DND-41 (cell line): ENCODE measurements around the gene DNAH7.

Experiments
- EZH2 ChIP-seq: IDR thresholded peaks from 3 replicates; pipeline ENCODE4 v1.6.1; 2012; ENCODE audit warnings: borderline replicate concordance, low read depth, mild to moderate bottlenecking, moderate library complexity, low read length, inconsistent platforms; ENCODE audit not compliant: severe bottlenecking
- TF ChIP-seq, protein P1 (sequence below): IDR thresholded peaks from 2 replicates; pipeline ENCODE4 v1.5.1; 2012; ENCODE audit warnings: borderline replicate concordance, low read length, moderate library complexity, mild to moderate bottlenecking; ENCODE audit not compliant: poor library complexity, severe bottlenecking; ENCODE audit errors: extremely low read depth

DNA sequence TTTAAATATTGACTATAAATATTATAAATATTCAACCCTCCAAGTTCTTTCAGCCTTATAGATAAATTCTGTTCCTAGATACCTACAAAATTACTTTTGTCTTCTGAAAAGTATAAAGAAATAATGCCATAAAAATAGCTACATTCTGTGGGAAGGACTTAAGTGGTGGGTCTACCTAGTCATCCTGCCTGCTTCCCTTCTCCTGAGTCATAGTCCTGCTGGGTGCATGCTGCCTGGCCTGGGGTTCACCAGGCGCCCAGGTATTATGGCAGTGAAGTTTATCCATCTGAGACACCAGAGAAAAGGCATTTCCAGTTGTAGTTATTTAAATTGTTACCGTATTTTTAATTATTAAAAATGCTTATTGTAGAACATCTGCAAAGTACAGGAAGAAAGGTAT, 244.2 kb downstream of the DNAH7 start:
- TF ChIP-seq EZH2, result no peak
- TF ChIP-seq, protein P1, sequence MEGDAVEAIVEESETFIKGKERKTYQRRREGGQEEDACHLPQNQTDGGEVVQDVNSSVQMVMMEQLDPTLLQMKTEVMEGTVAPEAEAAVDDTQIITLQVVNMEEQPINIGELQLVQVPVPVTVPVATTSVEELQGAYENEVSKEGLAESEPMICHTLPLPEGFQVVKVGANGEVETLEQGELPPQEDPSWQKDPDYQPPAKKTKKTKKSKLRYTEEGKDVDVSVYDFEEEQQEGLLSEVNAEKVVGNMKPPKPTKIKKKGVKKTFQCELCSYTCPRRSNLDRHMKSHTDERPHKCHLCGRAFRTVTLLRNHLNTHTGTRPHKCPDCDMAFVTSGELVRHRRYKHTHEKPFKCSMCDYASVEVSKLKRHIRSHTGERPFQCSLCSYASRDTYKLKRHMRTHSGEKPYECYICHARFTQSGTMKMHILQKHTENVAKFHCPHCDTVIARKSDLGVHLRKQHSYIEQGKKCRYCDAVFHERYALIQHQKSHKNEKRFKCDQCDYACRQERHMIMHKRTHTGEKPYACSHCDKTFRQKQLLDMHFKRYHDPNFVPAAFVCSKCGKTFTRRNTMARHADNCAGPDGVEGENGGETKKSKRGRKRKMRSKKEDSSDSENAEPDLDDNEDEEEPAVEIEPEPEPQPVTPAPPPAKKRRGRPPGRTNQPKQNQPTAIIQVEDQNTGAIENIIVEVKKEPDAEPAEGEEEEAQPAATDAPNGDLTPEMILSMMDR, result no peak
